ENCODE measurements around the gene REV1.

DNA sequence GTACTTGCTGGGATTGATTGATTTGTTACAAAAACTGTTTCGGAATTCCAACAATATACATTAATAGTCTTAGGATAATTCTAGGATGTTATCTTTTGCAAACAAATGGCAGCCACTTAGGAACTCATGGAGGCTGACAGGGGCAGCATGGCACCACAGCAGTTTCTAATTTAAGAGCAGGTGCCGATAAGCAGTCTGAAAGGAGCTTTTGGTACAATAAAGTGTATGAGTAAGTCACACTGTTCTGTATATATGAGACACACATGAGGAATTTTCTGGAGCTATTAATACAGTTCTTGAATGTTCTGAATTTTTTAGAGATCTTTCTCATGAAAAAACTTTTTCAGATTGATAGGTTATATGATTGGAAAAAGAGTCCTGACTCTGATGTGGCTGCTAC, 100.4 kb downstream of the REV1 start:
- TF ChIP-seq, protein P1, sequence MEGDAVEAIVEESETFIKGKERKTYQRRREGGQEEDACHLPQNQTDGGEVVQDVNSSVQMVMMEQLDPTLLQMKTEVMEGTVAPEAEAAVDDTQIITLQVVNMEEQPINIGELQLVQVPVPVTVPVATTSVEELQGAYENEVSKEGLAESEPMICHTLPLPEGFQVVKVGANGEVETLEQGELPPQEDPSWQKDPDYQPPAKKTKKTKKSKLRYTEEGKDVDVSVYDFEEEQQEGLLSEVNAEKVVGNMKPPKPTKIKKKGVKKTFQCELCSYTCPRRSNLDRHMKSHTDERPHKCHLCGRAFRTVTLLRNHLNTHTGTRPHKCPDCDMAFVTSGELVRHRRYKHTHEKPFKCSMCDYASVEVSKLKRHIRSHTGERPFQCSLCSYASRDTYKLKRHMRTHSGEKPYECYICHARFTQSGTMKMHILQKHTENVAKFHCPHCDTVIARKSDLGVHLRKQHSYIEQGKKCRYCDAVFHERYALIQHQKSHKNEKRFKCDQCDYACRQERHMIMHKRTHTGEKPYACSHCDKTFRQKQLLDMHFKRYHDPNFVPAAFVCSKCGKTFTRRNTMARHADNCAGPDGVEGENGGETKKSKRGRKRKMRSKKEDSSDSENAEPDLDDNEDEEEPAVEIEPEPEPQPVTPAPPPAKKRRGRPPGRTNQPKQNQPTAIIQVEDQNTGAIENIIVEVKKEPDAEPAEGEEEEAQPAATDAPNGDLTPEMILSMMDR (conservative IDR thresholded peaks at IDR 0.05; ENCODE audit: low read length): no peak
- no peak for TF ChIP-seq EZH2phosphoT487 (IDR thresholded peaks at IDR 0.05; ENCODE audit: borderline replicate concordance, low read depth, low read length)
